Astrocyte (in vitro differentiated cells and primary cell): ENCODE results near the gene SEC16B.

Experiments used
- EZH2 ChIP-seq: IDR thresholded peaks from 2 replicates; pipeline ENCODE4 v1.6.1; 2012; ENCODE audit warnings: mild to moderate bottlenecking, low read length, inconsistent platforms; ENCODE audit not compliant: insufficient read depth
- TF ChIP-seq, protein P1 (sequence below): IDR thresholded peaks from 2 replicates; pipeline ENCODE4 v1.5.1; 2011; ENCODE audit warnings: low read depth, mild to moderate bottlenecking, inconsistent platforms, low read length, moderate library complexity; ENCODE audit not compliant: insufficient read depth

DNA sequence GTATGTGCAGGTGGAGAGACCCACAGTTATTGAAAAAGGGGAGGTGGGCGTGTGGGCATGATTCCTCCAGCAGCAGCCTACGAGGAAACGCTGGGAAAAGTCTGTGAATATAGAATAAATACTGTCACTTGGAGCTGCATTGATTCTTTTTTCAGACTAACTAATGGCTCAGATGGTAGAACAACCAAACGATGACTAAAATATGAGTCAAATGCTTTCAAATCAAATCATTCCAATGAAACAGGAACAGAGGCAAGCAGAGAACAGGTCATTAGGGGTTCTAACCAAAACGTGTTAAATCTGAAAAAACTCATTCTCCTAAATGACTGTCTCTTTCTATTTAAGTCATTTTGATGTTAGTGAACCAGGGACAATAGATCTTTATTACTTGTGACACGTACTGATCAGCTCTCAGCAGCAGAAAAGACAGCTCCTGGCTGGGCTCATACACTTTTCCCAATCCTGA is 35.1 kb upstream of the SEC16B start:
- TF ChIP-seq, protein P1, sequence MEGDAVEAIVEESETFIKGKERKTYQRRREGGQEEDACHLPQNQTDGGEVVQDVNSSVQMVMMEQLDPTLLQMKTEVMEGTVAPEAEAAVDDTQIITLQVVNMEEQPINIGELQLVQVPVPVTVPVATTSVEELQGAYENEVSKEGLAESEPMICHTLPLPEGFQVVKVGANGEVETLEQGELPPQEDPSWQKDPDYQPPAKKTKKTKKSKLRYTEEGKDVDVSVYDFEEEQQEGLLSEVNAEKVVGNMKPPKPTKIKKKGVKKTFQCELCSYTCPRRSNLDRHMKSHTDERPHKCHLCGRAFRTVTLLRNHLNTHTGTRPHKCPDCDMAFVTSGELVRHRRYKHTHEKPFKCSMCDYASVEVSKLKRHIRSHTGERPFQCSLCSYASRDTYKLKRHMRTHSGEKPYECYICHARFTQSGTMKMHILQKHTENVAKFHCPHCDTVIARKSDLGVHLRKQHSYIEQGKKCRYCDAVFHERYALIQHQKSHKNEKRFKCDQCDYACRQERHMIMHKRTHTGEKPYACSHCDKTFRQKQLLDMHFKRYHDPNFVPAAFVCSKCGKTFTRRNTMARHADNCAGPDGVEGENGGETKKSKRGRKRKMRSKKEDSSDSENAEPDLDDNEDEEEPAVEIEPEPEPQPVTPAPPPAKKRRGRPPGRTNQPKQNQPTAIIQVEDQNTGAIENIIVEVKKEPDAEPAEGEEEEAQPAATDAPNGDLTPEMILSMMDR, result no peak
- no peak for TF ChIP-seq EZH2
